Measurements from ENCODE around the gene TREML4.

TREML4 gene

DNA sequence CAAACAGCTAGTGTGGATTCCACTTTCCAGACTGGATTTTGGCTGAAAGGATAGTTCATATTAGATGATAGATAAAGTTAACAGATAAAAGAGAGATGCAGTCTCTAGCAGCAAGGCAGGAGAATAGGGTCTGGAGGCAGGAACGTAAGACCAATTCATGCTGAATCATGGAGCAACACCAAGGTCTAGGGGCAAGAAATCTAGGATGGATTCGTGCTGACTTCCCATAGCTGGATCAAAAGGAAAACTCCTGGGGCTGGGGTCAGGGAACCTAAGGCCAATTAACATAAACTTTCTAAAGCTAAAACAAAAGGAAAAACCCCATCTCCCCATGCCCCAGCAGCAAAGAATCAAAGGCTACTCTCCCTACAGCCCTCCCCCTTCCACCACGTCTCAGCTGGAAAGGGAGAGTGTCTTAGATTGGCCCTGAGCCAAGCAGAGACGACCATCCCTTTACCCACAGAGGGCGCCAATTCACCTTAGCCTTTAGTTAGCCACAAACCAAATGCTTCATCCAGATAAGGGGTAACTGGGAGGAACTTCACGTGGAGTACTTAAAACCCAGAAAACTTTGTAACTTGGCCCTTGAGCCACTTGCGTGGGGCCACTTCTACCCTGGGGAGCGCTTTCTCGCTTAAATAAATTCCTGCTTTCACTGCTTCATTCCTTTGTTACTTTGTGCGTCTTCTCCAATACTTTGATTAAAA is 50.7 kb downstream of the TREML4 start:
- TF ChIP-seq, protein P1, sequence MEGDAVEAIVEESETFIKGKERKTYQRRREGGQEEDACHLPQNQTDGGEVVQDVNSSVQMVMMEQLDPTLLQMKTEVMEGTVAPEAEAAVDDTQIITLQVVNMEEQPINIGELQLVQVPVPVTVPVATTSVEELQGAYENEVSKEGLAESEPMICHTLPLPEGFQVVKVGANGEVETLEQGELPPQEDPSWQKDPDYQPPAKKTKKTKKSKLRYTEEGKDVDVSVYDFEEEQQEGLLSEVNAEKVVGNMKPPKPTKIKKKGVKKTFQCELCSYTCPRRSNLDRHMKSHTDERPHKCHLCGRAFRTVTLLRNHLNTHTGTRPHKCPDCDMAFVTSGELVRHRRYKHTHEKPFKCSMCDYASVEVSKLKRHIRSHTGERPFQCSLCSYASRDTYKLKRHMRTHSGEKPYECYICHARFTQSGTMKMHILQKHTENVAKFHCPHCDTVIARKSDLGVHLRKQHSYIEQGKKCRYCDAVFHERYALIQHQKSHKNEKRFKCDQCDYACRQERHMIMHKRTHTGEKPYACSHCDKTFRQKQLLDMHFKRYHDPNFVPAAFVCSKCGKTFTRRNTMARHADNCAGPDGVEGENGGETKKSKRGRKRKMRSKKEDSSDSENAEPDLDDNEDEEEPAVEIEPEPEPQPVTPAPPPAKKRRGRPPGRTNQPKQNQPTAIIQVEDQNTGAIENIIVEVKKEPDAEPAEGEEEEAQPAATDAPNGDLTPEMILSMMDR (IDR thresholded peaks at IDR 0.05; ENCODE audit: extremely low read depth, insufficient read depth, missing control alignments): peak; percentile 65
- in situ Hi-C loops (cut with MboI; ENCODE audit: low pct_unique_long_range_greater_than_20kb, low sequenced_read_pairs, unreplicated experiment): no loop called here
- DNase-seq (ENCODE audit: low spot score): peak; percentile 56

DNA sequence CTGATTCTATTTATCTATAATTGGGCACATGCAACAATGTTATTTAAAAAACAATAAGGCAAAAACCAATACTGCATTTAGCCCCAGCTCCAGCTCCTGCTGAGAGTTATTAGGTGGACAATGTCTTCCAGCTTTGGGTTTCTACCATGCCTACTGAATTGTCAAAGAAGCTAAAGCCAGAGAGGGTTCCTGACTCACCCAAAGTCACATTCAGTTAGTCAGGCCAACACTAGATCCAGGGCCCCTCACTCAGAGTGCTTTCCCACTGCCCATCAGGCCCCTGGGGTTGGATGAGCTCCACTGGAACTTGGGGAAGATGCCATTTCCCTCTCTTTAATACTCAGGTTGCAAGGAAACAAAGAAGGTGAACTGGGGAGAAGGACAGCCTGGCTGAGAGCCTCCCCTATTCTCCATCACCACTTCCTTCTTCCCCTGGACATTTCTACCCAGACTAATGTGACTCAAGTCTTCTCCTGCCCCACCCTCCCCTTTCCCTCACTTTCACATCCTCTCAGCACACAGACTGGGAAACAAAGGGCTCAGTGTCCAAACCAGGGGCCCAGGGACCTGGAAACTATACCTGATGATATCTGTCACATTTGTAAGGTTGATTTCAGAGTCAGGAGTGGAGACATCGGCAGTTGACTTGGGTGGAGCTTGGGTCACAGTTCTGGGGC is 52.4 kb downstream of the TREML4 start:
- no peak for DNase-seq (ENCODE audit: low spot score)
- in situ Hi-C loops (cut with MboI; ENCODE audit: low pct_unique_long_range_greater_than_20kb, low sequenced_read_pairs, unreplicated experiment): no loop called here
- TF ChIP-seq, protein P1 (IDR thresholded peaks at IDR 0.05; ENCODE audit: extremely low read depth, insufficient read depth, missing control alignments): no peak

DNA sequence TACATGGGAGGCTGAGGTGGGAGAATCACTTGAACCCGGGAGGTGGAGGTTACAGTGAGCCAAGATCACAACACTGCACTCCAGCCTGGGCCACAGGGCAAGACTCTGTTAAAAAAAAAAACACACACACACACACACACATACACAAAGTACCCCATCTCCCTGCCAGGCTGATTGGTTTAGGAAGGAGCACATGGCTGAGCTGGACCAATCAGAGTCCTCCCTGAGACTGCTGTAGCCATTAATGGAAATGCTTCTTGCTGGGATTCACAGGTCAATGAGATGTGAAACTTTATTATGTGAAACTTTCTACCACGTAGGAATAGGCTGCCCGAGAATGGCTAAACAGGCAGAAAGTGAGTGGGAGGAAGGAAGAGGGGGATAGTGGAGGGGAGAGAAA is 55.5 kb downstream of the TREML4 start:
- TF ChIP-seq, protein P1 (IDR thresholded peaks at IDR 0.05; ENCODE audit: extremely low read depth, insufficient read depth, missing control alignments): no peak
- DNase-seq (ENCODE audit: low spot score): no peak
- in situ Hi-C loops (cut with MboI; ENCODE audit: low pct_unique_long_range_greater_than_20kb, low sequenced_read_pairs, unreplicated experiment): no loop called here

DNA sequence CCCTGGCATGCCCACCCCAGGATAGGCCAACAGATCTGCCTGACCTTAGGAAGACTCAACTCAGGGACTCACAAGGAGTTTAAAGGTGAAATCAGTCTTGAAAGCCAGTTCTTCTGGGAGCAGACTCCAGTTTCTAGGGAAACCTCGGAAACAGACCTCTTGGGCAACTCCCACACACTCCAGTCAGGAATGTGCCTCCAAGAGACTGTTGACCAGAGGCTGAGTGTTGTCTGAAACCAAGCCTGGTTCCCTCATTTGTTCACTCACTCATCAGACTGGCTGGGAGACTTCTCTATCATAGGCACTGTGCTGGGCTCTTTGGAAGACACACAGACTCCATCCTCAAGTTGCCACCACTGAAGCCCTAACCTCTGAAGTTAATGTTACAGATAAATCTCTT is 56.6 kb downstream of the TREML4 start:
- in situ Hi-C loops (cut with MboI; ENCODE audit: low pct_unique_long_range_greater_than_20kb, low sequenced_read_pairs, unreplicated experiment): no loop called here
- no peak for DNase-seq (ENCODE audit: low spot score)
- TF ChIP-seq, protein P1 (IDR thresholded peaks at IDR 0.05; ENCODE audit: extremely low read depth, insufficient read depth, missing control alignments): no peak

DNA sequence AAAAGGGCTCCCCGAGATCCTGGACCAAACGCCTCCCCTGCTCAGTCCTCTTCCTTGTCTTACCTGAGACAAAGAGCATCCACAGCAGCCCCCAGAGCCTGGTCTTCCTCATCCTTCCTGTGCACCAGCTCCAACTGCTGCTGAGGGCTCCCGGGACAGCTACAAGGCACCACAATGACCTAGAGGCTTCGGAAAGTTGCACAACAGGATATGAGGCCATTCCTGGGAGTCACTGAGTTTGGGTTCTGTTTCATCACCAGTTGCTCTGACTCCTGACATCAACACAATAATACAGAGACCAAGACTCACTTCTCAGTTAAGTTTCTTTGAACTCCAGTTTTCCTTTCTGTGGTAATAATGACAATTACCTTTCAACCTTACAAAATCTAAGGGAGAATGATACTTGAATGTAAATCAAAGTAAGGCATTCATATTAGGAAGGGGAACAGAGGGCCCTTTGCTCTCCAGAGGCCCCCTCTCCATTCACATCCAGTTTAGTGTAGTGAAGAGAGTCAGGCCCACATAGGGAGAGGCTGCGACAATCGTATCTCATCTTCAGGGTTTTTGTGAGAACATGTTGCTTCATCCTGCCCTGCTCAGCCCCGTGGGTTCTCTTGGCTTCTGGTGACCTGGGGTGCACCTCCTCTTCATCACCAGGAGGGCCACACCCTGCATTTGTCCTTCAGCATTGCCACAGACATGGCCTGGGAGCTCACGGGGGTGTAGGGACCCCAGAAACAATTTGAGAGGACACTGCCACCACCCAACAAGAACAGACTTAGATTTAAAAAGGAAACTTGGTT is 58.6 kb downstream of the TREML4 start, which contains the start of gene TREM1:
TREM1 (minus strand) TSS at position 139 of the 803 bp plus-strand sequence; CDS start at position 112, 27 bp downstream.
- in situ Hi-C loops (cut with MboI; ENCODE audit: low pct_unique_long_range_greater_than_20kb, low sequenced_read_pairs, unreplicated experiment): no loop called here
- DNase-seq (ENCODE audit: low spot score): no peak
- TF ChIP-seq, protein P1 (IDR thresholded peaks at IDR 0.05; ENCODE audit: extremely low read depth, insufficient read depth, missing control alignments): no peak

DNA sequence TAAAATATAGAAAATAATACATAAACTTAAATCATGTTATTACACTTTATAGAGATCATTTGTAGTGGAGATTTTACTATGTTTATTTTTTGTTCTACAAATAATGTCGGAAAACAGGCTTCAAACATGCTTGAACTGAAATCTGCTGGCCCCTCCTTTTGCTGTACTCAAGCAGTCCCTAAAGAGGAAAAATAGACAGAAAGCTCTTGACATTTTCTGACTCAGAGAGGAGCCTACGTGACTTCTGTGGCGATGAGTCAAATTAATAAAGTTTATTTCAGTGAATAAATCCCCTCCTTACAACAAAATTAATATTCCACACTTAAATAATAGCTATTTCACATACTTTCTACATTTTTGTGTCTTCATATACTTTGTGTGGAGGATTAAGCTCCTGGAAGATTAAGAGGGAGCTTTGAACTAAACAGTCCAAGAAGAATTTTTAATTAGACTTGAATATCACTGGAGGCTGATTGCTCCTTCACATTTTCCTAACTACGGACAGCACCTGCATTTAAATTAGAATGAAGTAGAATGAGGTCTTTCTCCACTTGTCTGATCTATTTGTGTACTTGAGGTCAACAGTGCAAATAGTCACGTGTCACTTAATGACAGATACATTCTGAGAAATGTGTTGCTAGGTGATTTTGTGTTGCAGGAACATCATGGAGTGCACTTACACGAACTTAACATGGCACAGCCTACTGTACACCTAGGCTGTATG is 60.0 kb downstream of the TREML4 start:
- peak; percentile 28 for DNase-seq (ENCODE audit: low spot score)
- in situ Hi-C loops (cut with MboI; ENCODE audit: low pct_unique_long_range_greater_than_20kb, low sequenced_read_pairs, unreplicated experiment): no loop called here
- TF ChIP-seq, protein P1 (IDR thresholded peaks at IDR 0.05; ENCODE audit: extremely low read depth, insufficient read depth, missing control alignments): no peak

All from GM13977 (cell line).